ENCODE results near the gene RAB11FIP4. TPM values are rescaled to one million over a fixed set of nuclear protein-coding genes. Genes with fewer than 3 reads are reported as not detected.

RAB11FIP4 gene
- total and polyA plus RNA-seq, 12 donors = 0.48 to 3.8 (median 2.3) TPM

DNA sequence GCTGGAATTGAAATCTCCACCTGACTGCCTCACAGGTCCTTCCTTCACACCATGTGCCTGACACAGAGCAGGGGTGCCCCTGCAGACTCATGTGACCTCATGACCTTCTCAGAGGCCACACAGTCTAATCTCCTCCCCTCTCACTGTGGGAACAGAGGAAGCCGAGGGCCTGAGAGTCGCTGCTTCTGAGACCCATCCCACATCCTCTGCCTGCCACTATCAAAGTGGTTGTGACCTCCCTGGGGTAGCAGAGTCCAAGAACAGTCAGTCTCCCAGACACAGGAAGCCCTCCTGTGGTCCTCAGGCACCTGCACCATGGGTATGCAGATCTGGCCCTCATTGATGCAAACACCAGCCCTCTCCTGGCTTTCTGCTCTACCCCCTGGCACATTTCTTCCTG is 78.5 kb downstream of the RAB11FIP4 start:
- Histone ChIP-seq H3K9me3 (replicated peaks in 1 of 3) (no peaks in the 10 kb centered on the region), H3K27ac (no peak overlapping the region), H3K4me3 (no peak overlapping the region), H3K27me3 (no peaks in the 10 kb centered on the region), H3K4me1 (replicated peaks in 1 of 2) (no peaks in the 10 kb centered on the region), H3K36me3 (replicated peaks in 1 of 2) (no peaks in the 10 kb centered on the region)
- intact Hi-C loops (cut with DNase I) = no loop called here
- WGBS, 4 donors = 76 to 88% methylated on average over 2 of the region's 2 CpGs; no CpG with 5 or more reads in 2 of the 4 donors
- TF ChIP-seq POLR2A (IDR thresholded peaks at IDR 0.05) = no peak
- TF ChIP-seq, protein P1, sequence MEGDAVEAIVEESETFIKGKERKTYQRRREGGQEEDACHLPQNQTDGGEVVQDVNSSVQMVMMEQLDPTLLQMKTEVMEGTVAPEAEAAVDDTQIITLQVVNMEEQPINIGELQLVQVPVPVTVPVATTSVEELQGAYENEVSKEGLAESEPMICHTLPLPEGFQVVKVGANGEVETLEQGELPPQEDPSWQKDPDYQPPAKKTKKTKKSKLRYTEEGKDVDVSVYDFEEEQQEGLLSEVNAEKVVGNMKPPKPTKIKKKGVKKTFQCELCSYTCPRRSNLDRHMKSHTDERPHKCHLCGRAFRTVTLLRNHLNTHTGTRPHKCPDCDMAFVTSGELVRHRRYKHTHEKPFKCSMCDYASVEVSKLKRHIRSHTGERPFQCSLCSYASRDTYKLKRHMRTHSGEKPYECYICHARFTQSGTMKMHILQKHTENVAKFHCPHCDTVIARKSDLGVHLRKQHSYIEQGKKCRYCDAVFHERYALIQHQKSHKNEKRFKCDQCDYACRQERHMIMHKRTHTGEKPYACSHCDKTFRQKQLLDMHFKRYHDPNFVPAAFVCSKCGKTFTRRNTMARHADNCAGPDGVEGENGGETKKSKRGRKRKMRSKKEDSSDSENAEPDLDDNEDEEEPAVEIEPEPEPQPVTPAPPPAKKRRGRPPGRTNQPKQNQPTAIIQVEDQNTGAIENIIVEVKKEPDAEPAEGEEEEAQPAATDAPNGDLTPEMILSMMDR (IDR thresholded peaks at IDR 0.05) = no peak
- DNase-seq = no peak

GRCh38 chr17:31470592-31470991 is 79.1 kb downstream of the RAB11FIP4 start:
- H3K36me3 ChIP-seq (replicated peaks in 1 of 2) = no peaks in the 10 kb centered on the region

DNA sequence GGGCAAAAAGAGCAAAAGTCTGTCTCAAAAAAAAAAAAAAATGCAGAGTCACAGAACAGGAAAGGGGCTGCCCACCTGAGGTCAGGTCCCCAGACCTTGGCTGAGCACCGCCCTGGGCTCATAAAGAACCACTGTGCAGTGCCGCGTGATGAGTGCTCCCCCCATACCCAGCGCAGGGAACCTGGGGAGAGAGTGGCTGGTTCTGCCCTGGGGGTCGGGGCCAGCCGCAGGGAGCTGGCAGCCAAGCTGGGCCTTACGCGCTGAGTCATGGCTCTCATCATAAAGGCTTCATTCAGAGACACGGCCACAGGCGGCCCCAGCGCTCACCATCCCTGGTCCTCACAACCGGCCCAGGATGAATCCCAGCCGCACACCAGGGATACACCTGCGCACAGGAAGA is 80.7 kb downstream of the RAB11FIP4 start:
- WGBS, 4 donors = 75 to 88% (median 84%) methylated on average over 6 to 14 of the region's 14 CpGs
- H3K36me3 ChIP-seq (replicated peaks in 1 of 2) = no peaks in the 10 kb centered on the region
- H3K9me3 ChIP-seq (replicated peaks in 1 of 3) = no peaks in the 10 kb centered on the region
- no peak for DNase-seq
- no peak overlapping the region for H3K4me3 ChIP-seq
- intact Hi-C loops (cut with DNase I) = no loop called here
- TF ChIP-seq, protein P1 (IDR thresholded peaks at IDR 0.05) = no peak
- no peak for TF ChIP-seq POLR2A (IDR thresholded peaks at IDR 0.05)
- H3K27ac ChIP-seq = no peak overlapping the region
- H3K27me3 ChIP-seq = no peaks in the 10 kb centered on the region
- no peaks in the 10 kb centered on the region for H3K4me1 ChIP-seq (replicated peaks in 1 of 2)

More at GRCh38 chr17:31470592-31470991, 79.1 kb downstream of the RAB11FIP4 start:
- 85 to 94% (median 90%) methylated on average over 2 of the region's 2 CpGs for WGBS, 4 donors
- DNase-seq = no peak
- H3K9me3 ChIP-seq (replicated peaks in 1 of 3) = no peaks in the 10 kb centered on the region
- no peak for TF ChIP-seq POLR2A (IDR thresholded peaks at IDR 0.05)
- TF ChIP-seq, protein P1 (IDR thresholded peaks at IDR 0.05) = no peak
- H3K27ac ChIP-seq = no peak overlapping the region
- H3K27me3 ChIP-seq = no peaks in the 10 kb centered on the region
- intact Hi-C loops (cut with DNase I) = no loop called here
- no peaks in the 10 kb centered on the region for H3K4me1 ChIP-seq (replicated peaks in 1 of 2)
- H3K4me3 ChIP-seq = no peak overlapping the region

- no peak for TF ChIP-seq POLR2A (IDR thresholded peaks at IDR 0.05)
- intact Hi-C loops (cut with DNase I) = no loop called here
- H3K27ac ChIP-seq = no peak overlapping the region
- no peaks in the 10 kb centered on the region for H3K9me3 ChIP-seq (replicated peaks in 1 of 3)
- no peaks in the 10 kb centered on the region for H3K36me3 ChIP-seq (replicated peaks in 1 of 2)
- H3K4me3 ChIP-seq = no peak overlapping the region
- no peak for DNase-seq
- H3K4me1 ChIP-seq (replicated peaks in 1 of 2) = no peaks in the 10 kb centered on the region
- 75 to 86% (median 80%) methylated on average over 16 of the region's 16 CpGs for WGBS, 4 donors
- H3K27me3 ChIP-seq = peaks cover 4% of the 10 kb centered on the region
Measured at GRCh38 chr17:31475378-31476162, 84.1 kb downstream of the RAB11FIP4 start.
